ENCODE data around the gene RBM4.
"Not testable (repeated sequence)": the region's sequence is repeated elsewhere in the genome, so short reads cannot be mapped to it uniquely, and the experiment has no call there.

RBM4 gene

DNA sequence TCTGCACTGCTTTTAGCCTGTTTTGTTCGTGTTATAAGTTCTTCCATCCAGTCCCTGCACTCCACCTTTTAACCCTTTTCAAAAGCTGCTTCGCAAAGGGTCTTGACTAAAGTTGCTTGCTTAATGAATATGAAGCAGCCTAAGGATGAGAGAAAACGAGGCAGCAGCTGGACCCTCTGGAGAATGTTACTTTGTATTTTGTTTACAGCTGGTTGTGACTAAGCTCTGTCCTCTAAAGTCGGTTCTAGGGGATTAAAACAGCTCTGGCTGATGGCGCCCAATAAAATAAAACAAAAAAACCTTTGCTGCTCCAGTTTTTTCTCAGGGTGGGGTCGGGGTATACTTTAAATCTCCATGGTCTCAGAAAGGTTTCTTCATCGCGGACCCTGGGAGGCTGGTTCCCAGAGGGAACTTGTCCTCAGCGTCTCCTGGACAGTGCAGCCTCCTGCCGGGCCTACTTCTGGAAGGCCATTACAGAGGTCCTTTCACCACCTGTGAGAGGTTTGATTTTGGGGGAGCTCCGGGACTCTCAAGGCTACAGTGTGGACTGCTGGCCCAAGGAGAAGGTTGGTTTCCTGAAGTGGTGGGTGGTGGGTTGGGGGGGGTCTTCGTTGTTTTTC is 836 bp upstream of the RBM4 start:
- TF ChIP-seq, protein P1, sequence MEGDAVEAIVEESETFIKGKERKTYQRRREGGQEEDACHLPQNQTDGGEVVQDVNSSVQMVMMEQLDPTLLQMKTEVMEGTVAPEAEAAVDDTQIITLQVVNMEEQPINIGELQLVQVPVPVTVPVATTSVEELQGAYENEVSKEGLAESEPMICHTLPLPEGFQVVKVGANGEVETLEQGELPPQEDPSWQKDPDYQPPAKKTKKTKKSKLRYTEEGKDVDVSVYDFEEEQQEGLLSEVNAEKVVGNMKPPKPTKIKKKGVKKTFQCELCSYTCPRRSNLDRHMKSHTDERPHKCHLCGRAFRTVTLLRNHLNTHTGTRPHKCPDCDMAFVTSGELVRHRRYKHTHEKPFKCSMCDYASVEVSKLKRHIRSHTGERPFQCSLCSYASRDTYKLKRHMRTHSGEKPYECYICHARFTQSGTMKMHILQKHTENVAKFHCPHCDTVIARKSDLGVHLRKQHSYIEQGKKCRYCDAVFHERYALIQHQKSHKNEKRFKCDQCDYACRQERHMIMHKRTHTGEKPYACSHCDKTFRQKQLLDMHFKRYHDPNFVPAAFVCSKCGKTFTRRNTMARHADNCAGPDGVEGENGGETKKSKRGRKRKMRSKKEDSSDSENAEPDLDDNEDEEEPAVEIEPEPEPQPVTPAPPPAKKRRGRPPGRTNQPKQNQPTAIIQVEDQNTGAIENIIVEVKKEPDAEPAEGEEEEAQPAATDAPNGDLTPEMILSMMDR (IDR thresholded peaks at IDR 0.05; ENCODE audit: extremely low read depth, insufficient read depth, missing control alignments) = no peak
- in situ Hi-C loops (cut with MboI; ENCODE audit: low pct_unique_long_range_greater_than_20kb, low sequenced_read_pairs, unreplicated experiment) = no loop called here
- DNase-seq (ENCODE audit: low spot score) = no peak

DNA sequence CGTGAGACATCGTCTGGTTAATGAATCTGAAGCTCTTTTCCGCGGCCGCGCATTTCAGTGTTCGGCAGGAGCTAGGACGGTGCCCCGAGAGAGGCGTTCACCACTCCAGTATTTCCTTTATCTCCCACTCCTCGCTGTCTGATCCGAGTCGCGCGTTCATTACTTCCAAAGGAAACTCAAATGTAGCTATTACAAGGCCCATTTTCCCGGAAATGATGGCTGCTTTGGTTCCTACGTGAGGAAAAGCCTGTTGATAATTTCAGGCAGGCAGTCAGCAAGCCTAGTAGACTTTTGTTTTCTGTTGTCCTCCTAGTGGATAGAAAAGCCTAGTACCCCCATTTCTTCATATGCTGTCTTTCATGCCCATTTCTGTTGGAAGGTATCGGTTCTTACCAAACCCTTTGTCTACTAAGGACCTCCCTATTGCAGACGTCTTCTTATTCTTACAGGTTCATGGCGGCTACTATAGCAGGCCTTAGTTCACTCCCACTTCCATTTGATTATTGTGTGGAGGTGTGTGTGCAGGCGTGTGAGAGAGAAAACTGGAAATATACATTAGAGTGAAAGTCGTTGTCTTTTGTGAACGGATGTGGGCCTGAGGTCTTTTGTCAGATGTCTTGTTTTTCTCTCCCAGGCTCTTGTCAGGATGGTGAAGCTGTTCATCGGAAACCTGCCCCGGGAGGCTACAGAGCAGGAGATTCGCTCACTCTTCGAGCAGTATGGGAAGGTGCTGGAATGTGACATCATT is 737 bp downstream of the RBM4 start:
- in situ Hi-C loops (cut with MboI; ENCODE audit: low pct_unique_long_range_greater_than_20kb, low sequenced_read_pairs, unreplicated experiment) = no loop called here
- DNase-seq (ENCODE audit: low spot score) = no peak

DNA sequence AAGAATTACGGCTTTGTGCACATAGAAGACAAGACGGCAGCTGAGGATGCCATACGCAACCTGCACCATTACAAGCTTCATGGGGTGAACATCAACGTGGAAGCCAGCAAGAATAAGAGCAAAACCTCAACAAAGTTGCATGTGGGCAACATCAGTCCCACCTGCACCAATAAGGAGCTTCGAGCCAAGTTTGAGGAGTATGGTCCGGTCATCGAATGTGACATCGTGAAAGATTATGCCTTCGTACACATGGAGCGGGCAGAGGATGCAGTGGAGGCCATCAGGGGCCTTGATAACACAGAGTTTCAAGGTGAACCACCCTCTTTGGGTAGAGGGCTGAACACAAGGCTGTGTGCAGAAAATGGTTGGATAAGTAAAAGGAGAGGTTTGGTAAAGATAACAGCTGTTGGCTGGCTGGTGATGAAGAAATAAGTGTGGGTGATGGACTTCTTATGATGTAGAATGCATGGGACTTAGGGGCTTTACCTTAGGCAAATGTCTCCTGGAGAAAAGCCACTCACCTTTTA is 1.4 kb downstream of the RBM4 start:
- DNase-seq (ENCODE audit: low spot score); in situ Hi-C loops (cut with MboI; ENCODE audit: low pct_unique_long_range_greater_than_20kb, low sequenced_read_pairs, unreplicated experiment): not testable (repeated sequence)

More for the DNA sequence above, 737 bp downstream of the RBM4 start:
- TF ChIP-seq, protein P1 (IDR thresholded peaks at IDR 0.05; ENCODE audit: extremely low read depth, insufficient read depth, missing control alignments) = no peak

DNA sequence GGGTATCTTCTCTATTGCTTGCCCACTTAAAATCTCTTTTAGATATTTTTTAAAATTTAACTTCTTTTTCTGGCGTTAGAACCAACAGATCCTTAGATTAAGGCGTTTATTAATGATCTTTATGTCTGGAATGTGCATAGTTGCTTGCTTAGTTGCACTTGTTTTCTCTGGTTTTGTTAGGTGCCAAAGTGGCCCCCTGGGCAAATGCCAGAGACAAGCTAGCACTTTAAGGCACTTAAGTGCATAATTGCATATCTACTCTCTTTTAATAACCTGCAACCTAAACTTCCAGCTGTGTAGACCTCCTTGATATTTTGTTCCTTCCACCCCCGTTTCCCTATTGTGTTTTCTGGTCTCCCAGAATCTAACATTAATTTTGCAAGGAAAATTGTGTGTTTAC is 3.3 kb downstream of the RBM4 start:
- no peak for DNase-seq (ENCODE audit: low spot score)
- in situ Hi-C loops (cut with MboI; ENCODE audit: low pct_unique_long_range_greater_than_20kb, low sequenced_read_pairs, unreplicated experiment) = no loop called here

DNA sequence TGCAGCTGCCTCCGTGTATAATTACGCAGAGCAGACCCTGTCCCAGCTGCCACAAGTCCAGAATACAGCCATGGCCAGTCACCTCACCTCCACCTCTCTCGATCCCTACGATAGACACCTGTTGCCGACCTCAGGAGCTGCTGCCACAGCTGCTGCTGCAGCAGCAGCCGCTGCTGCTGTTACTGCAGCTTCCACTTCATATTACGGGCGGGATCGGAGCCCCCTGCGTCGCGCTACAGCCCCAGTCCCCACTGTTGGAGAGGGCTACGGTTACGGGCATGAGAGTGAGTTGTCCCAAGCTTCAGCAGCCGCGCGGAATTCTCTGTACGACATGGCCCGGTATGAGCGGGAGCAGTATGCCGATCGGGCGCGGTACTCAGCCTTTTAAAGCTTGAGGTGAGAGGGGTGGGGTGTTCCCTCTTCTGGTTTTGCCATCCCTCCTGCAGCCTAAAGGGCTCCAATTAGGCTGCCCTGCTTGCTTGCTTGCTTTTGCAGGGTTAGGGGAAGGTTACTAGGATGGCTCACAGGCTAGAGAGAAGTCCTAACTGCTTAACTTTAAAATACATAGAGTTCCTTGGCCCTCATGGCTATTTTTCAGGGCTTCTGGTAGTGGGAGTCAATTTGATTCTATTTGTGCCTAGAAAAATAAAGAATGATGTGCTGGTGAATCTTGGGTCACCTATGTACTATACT is 5.4 kb downstream of the RBM4 start:
- in situ Hi-C loops (cut with MboI; ENCODE audit: low pct_unique_long_range_greater_than_20kb, low sequenced_read_pairs, unreplicated experiment) = no loop called here
- TF ChIP-seq, protein P1 (IDR thresholded peaks at IDR 0.05; ENCODE audit: extremely low read depth, insufficient read depth, missing control alignments) = no peak
- DNase-seq (ENCODE audit: low spot score) = no peak

More for the DNA sequence above, 3.3 kb downstream of the RBM4 start:
- TF ChIP-seq, protein P1 (IDR thresholded peaks at IDR 0.05; ENCODE audit: extremely low read depth, insufficient read depth, missing control alignments) = no peak

DNA sequence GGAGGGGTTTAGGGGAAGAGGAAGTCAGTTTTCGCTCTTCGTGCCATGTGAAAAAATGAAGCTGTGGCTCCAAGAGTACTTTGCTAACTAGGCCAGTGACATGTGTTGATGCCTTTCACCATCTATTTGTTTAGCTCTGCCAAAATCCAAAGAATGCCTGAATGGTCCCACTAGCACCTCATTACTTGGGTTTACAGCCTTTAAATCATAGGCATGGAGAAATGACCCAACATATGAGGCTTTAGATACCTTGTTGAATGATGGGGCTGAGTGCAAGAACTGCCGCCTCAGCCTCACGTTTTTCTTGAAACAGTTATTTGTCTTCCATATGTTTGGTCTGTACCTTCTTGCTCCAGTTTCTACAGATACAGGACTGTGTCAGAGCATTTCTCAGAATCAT is 8.3 kb downstream of the RBM4 start:
- in situ Hi-C loops (cut with MboI; ENCODE audit: low pct_unique_long_range_greater_than_20kb, low sequenced_read_pairs, unreplicated experiment) = no loop called here
- TF ChIP-seq, protein P1 (IDR thresholded peaks at IDR 0.05; ENCODE audit: extremely low read depth, insufficient read depth, missing control alignments) = no peak
- no peak for DNase-seq (ENCODE audit: low spot score)

Data from GM13977 (cell line).